GM13976 (cell line): ENCODE data around the gene SLC39A13.

Source experiments
- DNase-seq: peaks from one replicate; pipeline ENCODE4 v3.0.0; 2012; ENCODE audit warnings: low spot score
- CTCF ChIP-seq: IDR thresholded peaks from 2 replicates; pipeline ENCODE4 v1.5.1; 2012; ENCODE audit warnings: borderline replicate concordance, mild to moderate bottlenecking; ENCODE audit not compliant: insufficient read depth; ENCODE audit errors: extremely low read depth, missing control alignments, control extremely low read depth
- in situ Hi-C: fragments of 300-500 bp; cut with MboI; formaldehyde crosslinking; loops from one replicate; pipeline ENCODE4 v1.12.0; 2022; ENCODE audit warnings: low sequenced_read_pairs, mixed read lengths, inconsistent platforms; ENCODE audit not compliant: unreplicated experiment

The SLC39A13 gene

DNA sequence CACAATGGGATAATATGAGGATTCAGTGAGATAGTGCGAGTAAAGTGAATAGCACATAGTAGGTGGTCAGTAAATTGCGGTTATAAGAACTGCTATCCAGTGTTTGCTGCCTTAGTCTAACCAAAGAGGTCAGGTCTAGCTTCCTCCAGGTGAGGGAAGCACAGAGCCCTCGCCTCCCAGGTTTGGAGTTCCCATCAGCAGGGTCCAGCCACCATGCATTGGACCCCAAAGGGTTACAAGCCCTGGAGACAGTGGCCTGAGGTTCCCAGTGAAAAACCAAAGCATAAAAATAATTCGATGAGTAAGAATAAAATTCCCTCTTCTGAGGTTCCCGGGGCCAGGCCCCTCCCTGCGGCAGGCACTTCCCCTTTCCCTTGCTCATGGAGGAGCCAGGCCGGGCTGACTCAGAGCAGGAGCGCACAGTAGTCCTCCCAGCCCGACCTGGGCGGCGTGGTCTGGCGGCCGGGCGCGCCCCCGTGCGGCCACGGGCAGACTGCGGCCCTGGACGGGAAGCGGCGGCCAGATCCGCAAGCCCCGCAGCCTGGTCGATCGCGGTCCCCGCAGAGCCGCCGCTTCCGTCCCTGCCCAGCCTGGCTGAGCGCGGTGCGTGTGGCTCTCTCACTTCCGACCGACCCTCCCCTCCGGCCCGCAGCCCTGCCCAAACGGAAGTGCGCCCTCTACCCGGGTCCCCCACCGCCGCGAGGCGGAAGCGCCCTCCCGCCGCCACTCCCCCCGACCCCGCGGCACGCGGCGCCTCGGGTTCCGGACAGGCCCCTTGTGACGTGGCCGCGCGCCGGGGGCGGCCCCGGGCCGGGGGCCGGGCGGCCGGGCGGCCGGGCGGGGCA lies at the start of gene SLC39A13:
Gene SLC39A13 (plus strand): TSS at position 845 of the 845 bp plus-strand sequence. CDS start 1,505 bp downstream, outside the sequence.
- in situ Hi-C loops: no loop called here
- peak; percentile 98 for DNase-seq
- peak; percentile 98 for TF ChIP-seq CTCF

DNA sequence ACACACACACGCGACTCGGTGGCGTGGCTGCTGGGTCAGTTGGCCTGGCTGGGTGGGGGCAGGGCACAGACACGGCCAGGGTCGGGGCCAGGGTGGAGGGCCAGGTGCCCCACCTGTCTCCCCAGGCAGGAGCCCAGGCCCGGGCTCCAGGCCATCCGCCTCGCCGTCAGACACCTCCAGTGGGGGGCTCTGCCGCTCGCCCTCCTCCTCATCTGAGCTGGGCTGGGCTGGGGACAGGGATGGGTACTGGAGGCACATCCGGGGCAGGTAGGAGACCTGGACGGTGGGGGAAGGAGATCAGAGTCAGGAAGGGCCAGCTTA lies 49.7 kb upstream of the SLC39A13 start:
- no peak for DNase-seq
- in situ Hi-C loops: no loop called here
- TF ChIP-seq CTCF: no peak

DNA sequence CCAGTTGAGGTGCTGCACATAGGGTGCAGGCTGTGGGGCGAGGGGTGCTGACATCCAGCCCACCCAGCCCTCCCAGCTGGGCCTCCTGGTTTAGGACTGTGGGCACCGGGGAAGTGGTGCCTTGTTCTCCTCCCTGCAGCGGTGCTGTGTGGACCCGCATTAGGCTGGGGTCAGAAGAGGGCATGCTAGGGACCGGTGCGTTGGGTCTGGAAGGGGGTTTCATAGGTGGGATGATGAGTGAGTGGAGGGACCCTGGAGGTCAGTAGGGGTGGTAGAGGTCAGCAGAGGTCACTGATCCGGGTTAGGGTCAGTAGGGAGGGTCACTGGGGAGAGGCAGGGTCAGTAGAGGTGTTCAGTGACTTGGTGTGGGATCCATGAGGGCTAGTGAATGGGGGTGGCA lies 49.2 kb upstream of the SLC39A13 start:
- in situ Hi-C loops: no loop called here
- no peak for DNase-seq
- TF ChIP-seq CTCF: no peak

DNA sequence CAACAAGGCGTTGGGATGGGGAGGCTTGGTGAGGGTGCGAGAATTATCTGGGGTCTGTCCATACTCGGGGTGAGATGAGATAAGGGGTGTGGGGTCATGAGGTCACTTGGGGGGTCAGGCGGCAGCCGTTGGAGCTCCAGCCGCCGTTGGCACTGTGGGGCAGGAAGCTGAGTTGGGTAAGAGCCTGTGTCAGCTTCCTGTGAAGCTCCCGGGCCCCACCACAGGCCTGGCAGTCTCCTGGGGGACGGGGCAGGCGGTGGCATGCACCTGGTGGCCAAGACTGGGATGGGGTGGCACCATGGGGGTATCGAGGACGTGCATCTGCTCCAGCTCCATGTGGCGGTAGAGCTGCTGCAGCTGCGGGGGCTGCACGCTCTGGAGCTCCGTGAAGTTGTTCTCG lies 48.8 kb upstream of the SLC39A13 start:
- no peak for DNase-seq
- in situ Hi-C loops: no loop called here
- TF ChIP-seq CTCF: no peak

DNA sequence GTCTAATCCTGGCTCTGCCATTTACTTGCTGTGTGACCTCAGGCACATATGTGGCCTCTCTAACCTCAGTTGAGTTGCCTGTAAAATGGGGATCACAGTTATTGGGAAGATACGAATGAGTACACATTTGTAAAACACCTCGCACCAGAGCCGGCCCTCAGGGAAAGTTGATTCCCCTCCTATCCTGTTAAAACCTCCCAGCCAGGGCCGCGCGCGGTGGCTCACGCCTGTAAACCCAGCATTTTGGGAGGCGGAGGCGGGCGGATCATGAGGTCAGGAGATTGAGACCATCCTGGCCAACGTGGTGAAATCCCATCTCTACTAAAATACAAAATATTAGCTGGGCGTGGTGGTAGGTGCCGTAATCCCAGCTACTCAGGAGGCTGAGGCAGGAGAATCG lies 48.0 kb upstream of the SLC39A13 start:
- no peak for DNase-seq
- TF ChIP-seq CTCF: no peak
- in situ Hi-C loops: no loop called here

GRCh38 chr11:47361419-47361818 lies 47.0 kb upstream of the SLC39A13 start:
- DNase-seq: no peak
- no peak for TF ChIP-seq CTCF
- in situ Hi-C loops: no loop called here
